ENCODE data around the gene CLPTM1L. TPM values are rescaled to one million over a fixed set of nuclear protein-coding genes. Genes with fewer than 3 reads are reported as not detected.

The CLPTM1L gene
- total RNA-seq, 4 donors from 2014 or later: 68.8 to 102 (median 84.4) TPM

- no peak for DNase-seq (ENCODE audit: low spot score in 2 of 2)
- H3K4me3 ChIP-seq: no peak overlapping the region
- TF ChIP-seq CTCF (IDR thresholded peaks at IDR 0.05) (no peak), EP300 (IDR thresholded peaks at IDR 0.05) (no peak), POLR2A (IDR thresholded peaks at IDR 0.05) (no peak)
- H3K27ac ChIP-seq: no peak overlapping the region
- H3K27me3 ChIP-seq: no peaks in the 10 kb centered on the region
- 83 to 88% methylated on average over 18 to 20 of the region's 21 CpGs for WGBS, 2 donors
- peaks cover 0 to 11% (median 0%) of the 10 kb centered on the region in 4 donors for H3K4me1 ChIP-seq
- H3K9me3 ChIP-seq: no peaks in the 10 kb centered on the region
- peaks cover 4 to 75% (median 29%) of the 10 kb centered on the region in 3 donors for H3K36me3 ChIP-seq
Observed at GRCh38 chr5:1319436-1320256, 25.3 kb downstream of the CLPTM1L start.

GRCh38 chr5:1318659-1319251, 26.1 kb downstream of the CLPTM1L start:
- Histone ChIP-seq H3K9me3 (no peaks in the 10 kb centered on the region), H3K27ac (no peak overlapping the region), H3K4me3 (no peak overlapping the region), H3K27me3 (no peaks in the 10 kb centered on the region), H3K36me3 (peaks cover 4 to 66% (median 22%) of the 10 kb centered on the region in 3 donors), H3K4me1 (peaks cover 0 to 11% (median 0%) of the 10 kb centered on the region in 4 donors)
- DNase-seq (ENCODE audit: low spot score in 2 of 2): no peak
- TF ChIP-seq EP300 (IDR thresholded peaks at IDR 0.05) (no peak), POLR2A (IDR thresholded peaks at IDR 0.05) (no peak), CTCF (IDR thresholded peaks at IDR 0.05) (no peak)
- 93 to 94% methylated on average over 25 of the region's 29 CpGs for WGBS, 2 donors

GRCh38 chr5:1317921-1318565, 26.9 kb downstream of the CLPTM1L start:
- Histone ChIP-seq H3K4me1 (peaks cover 0 to 11% (median 0%) of the 10 kb centered on the region in 4 donors), H3K27me3 (no peaks in the 10 kb centered on the region), H3K27ac (no peak overlapping the region), H3K9me3 (no peaks in the 10 kb centered on the region), H3K4me3 (no peak overlapping the region), H3K36me3 (peaks cover 4 to 59% (median 17%) of the 10 kb centered on the region in 3 donors)
- DNase-seq (ENCODE audit: low spot score in 2 of 2): no peak
- WGBS, 2 donors: 85 to 90% methylated on average over 26 of the region's 26 CpGs
- TF ChIP-seq POLR2A (IDR thresholded peaks at IDR 0.05) (no peak), EP300 (IDR thresholded peaks at IDR 0.05) (no peak), CTCF (IDR thresholded peaks at IDR 0.05) (no peak)

GRCh38 chr5:1316588-1317340, 28.1 kb downstream of the CLPTM1L start:
- Histone ChIP-seq H3K27ac (no peak overlapping the region), H3K9me3 (no peaks in the 10 kb centered on the region), H3K27me3 (no peaks in the 10 kb centered on the region), H3K4me3 (no peak overlapping the region), H3K36me3 (peaks cover 4 to 46% (median 10%) of the 10 kb centered on the region in 3 donors), H3K4me1 (peaks cover 0 to 11% (median 0%) of the 10 kb centered on the region in 4 donors)
- 58 to 60% methylated on average over 17 of the region's 17 CpGs for WGBS, 2 donors
- no peak for TF ChIP-seq CTCF (IDR thresholded peaks at IDR 0.05)
- no peak for TF ChIP-seq POLR2A (IDR thresholded peaks at IDR 0.05)
- no peak for TF ChIP-seq EP300 (IDR thresholded peaks at IDR 0.05)
- DNase-seq (ENCODE audit: low spot score in 2 of 2): no peak

Measured in tibial nerve (tissue), 4 donors.